GM18508 (cell line): ENCODE data around the gene MLH1.

Source experiments
- ATAC-seq: cut with Tn5 transposase; IDR thresholded peaks from one replicate; pipeline ENCODE4 v1.9.1; 2021; ENCODE audit warnings: moderate number of reproducible peaks; ENCODE audit not compliant: insufficient read depth, unreplicated experiment

The MLH1 gene

GRCh38 chr3:37075955-37076354 lies 82.6 kb downstream of the MLH1 start:
- no peak for ATAC-seq

GRCh38 chr3:37082317-37082716 lies 89.0 kb downstream of the MLH1 start:
- no peak for ATAC-seq

GRCh38 chr3:37086918-37087317 lies 93.6 kb downstream of the MLH1 start:
- ATAC-seq: no peak

- no peak for ATAC-seq
Measured at GRCh38 chr3:37087870-37088269, 94.6 kb downstream of the MLH1 start.

- no peak for ATAC-seq
Measured at GRCh38 chr3:37092484-37092883, 99.2 kb downstream of the MLH1 start.

GRCh38 chr3:37093481-37093880 lies 100.2 kb downstream of the MLH1 start:
- ATAC-seq: no peak

GRCh38 chr3:37094636-37095035 lies 101.3 kb downstream of the MLH1 start:
- no peak for ATAC-seq

GRCh38 chr3:37096288-37096687 lies 103.0 kb downstream of the MLH1 start:
- ATAC-seq: no peak

- ATAC-seq: no peak
Measured at GRCh38 chr3:37096975-37097374, 103.7 kb downstream of the MLH1 start.

- no peak for ATAC-seq
Measured at GRCh38 chr3:37097776-37098175, 104.5 kb downstream of the MLH1 start.

- ATAC-seq: no peak
Measured at GRCh38 chr3:37098884-37099283, 105.6 kb downstream of the MLH1 start.

- ATAC-seq: no peak
Measured at GRCh38 chr3:37099469-37099868, 106.2 kb downstream of the MLH1 start.

GRCh38 chr3:37100411-37100810 lies 107.1 kb downstream of the MLH1 start:
- no peak for ATAC-seq
